GM12878 (cell line): ENCODE results near the gene RSPH9. TPM values are rescaled to one million over a fixed set of nuclear protein-coding genes. Genes with fewer than 3 reads are reported as not detected.

Experiments
- ATAC-seq: fragments of 200-7000 bp; cut with Tn5 transposase; 3 replicates; pipeline ENCODE4 v1.9.1; 2020; ENCODE audit warnings: mild to moderate bottlenecking, moderate library complexity
- BruUV-seq: library from RNA; stranded (reverse); fragments of 400-500 nt; replicated peaks from 2 replicates; lab custom pipeline; 2021; lab: Mats Ljungman, UMichigan
- CTCF ChIA-PET: fragments of 300-600 bp; sonication (Branson Sonifier 250); formaldehyde crosslinking; extraction: SDS; loops from one replicate; lab custom pipeline; 2021; ENCODE audit warnings: inconsistent platforms; lab: Yijun Ruan, JAX
- POLR2A ChIA-PET: fragments of 350-600 bp; formaldehyde crosslinking; extraction: SDS; loops from one replicate; lab custom pipeline; 2021; ENCODE audit warnings: inconsistent platforms; lab: Charles Lee
- RAD21 ChIA-PET: fragments of 300-600 bp; sonication (Branson Sonifier 250); formaldehyde crosslinking; loops from one replicate; lab custom pipeline; 2023; ENCODE audit warnings: antibody characterized with exemption; ENCODE audit not compliant: unreplicated experiment; lab: Charles Lee
- SMC1A ChIA-PET: fragments of 300-600 bp; sonication (Branson Sonifier 250); formaldehyde crosslinking; loops from one replicate; lab custom pipeline; 2023; ENCODE audit not compliant: unreplicated experiment, uncharacterized antibody; lab: Charles Lee
- DNase-seq: peaks from one replicate; pipeline ENCODE4 v3.0.0-alpha.2; 2011; ENCODE audit warnings: low read depth, low spot score
- FAIRE-seq: peaks from 3 replicates; lab custom pipeline; 2011; peaks lifted over from hg19 to GRCh38; lab: Jason Lieb, UNC
- H2AFZ ChIP-seq: 2 replicates; pipeline ENCODE4 v1.6.0; 2011; ENCODE audit warnings: low read depth, low read length, control low read depth; ENCODE audit not compliant: control insufficient read depth
- H3K27ac ChIP-seq: 2 replicates; pipeline ENCODE4 v1.5.1; 2011; ENCODE audit warnings: control low read depth; ENCODE audit not compliant: control insufficient read depth, insufficient read depth
- H3K27me3 ChIP-seq, 2 experiments: replicated peaks in 1 of 2; 2 replicates each; pipeline versions ENCODE4 v1.6.0 to v1.6.1; 2011; ENCODE audit warnings: low read length in 1 of 2; ENCODE audit not compliant: control insufficient read depth in 2 of 2, insufficient read depth in 2 of 2
- H3K36me3 ChIP-seq, 2 experiments: 2 replicates each; pipeline ENCODE4 v1.5.1; 2011; ENCODE audit warnings: low read length in 1 of 2; ENCODE audit not compliant: control insufficient read depth in 2 of 2, insufficient read depth in 2 of 2
- H3K4me1 ChIP-seq: 2 replicates; pipeline ENCODE4 v1.6.1; 2011; ENCODE audit warnings: mild to moderate bottlenecking, low read length, moderate library complexity, mixed read lengths; ENCODE audit not compliant: control insufficient read depth, insufficient read depth
- H3K4me2 ChIP-seq: 2 replicates; pipeline ENCODE4 v1.6.0; 2011; ENCODE audit warnings: control low read depth; ENCODE audit not compliant: control insufficient read depth, insufficient read depth
- H3K4me3 ChIP-seq: fragments of 200-600 bp; sonication (generic); 2 replicates; pipeline ENCODE4 v1.5.1; 2016
- H3K79me2 ChIP-seq: 2 replicates; pipeline ENCODE4 v1.6.0; 2011; ENCODE audit warnings: low read length; ENCODE audit not compliant: control insufficient read depth, insufficient read depth
- H3K9ac ChIP-seq: 2 replicates; pipeline ENCODE4 v1.8.0; 2011; ENCODE audit warnings: low read length, control low read depth, mixed read lengths; ENCODE audit not compliant: control insufficient read depth, insufficient read depth
- H3K9me3 ChIP-seq: replicated peaks from 3 replicates; pipeline ENCODE4 v1.5.1; 2011; ENCODE audit warnings: mild to moderate bottlenecking, low read length; ENCODE audit not compliant: control insufficient read depth, insufficient read depth
- H4K20me1 ChIP-seq: 2 replicates; pipeline ENCODE4 v1.6.0; 2011; ENCODE audit not compliant: control insufficient read depth, insufficient read depth
- TCF3 ChIP-seq: IDR thresholded peaks from 2 replicates; pipeline ENCODE4 v1.6.1; 2012; ENCODE audit warnings: low read depth, mild to moderate bottlenecking, low read length, borderline replicate concordance; ENCODE audit not compliant: insufficient read depth
- ZBTB11 ChIP-seq: fragments of 450-650 bp; formaldehyde crosslinking; IDR thresholded peaks from 2 replicates; pipeline ENCODE4 v1.5.0; 2022; ENCODE audit warnings: mild to moderate bottlenecking, missing genetic modification characterization
- WGBS: methylation state at CpG from one replicate; pipeline ENCODE4 v1.1.6; 2016; ENCODE audit warnings: low lambda C conversion rate; ENCODE audit not compliant: insufficient replicate concordance, insufficient coverage; ENCODE audit errors: missing lambda C conversion rate; 5-methylcytosine and 5-hydroxymethylcytosine counted together
- in situ Hi-C: fragments of 300-500 bp; cut with MboI; formaldehyde crosslinking; loops from 9 replicates; pipeline ENCODE4 v1.14.3; 2018; ENCODE audit warnings: mixed read lengths
- intact Hi-C: fragments of 100-400 bp; cut with micrococcal nuclease; formaldehyde crosslinking; loops from one replicate; pipeline ENCODE4 v1.14.2; 2022; ENCODE audit not compliant: unreplicated experiment
- polyA plus RNA-seq, 11 experiments: library from polyadenylated mRNA; depleted of rRNA in 4 of 11; unstranded in 6 of 11; stranded (reverse) in 5 of 11; fragments of >200 nt; fragmentation: Nextera tagmentation in 4 of 11; fragmentation: Illumina TruSeq in 1 of 11; extraction: Ambion mirVana in 4 of 11; extraction: Trizol in 1 of 11; gene quantifications; 1 replicate in 1 of 11; 2 replicates in 10 of 11; pipeline versions ENCODE4 v1.2.1 to v1.2.3, GENCODE V29; 2011 to 2016; ENCODE audit warnings: inconsistent platforms in 2 of 11, missing spikeins in 2 of 11, low read depth in 1 of 11
- total RNA-seq, 4 experiments: library from RNA; depleted of rRNA in 3 of 4; stranded (reverse); fragments of >200 nt in 3 of 4; fragmentation: Illumina TruSeq in 1 of 4; extraction: Trizol in 1 of 4; gene quantifications; 2 replicates each; pipeline versions ENCODE4 v1.2.1 to v1.2.3, GENCODE V29; 2013 to 2021

Gene RSPH9
- total and polyA plus RNA-seq, 10 of the 15 experiments (the other 5 are each of a cell fraction or from before 2014, with no cell fraction given), result 0.26 to 0.63 (median 0.36) TPM; not detected in 6

GRCh38 chr6:43610431-43610830 is 34.4 kb upstream of the RSPH9 start:
- no peak overlapping the region for H3K4me3 ChIP-seq
- H3K27ac ChIP-seq, result no peak overlapping the region
- ChIA-PET POLR2A (interaction anchor here (0.5 to 0.7 kb wide), 2 partner anchors 103 to 773 kb away, joined by 3 read pairs; no protein-coding TSS in a partner anchor), RAD21 (interaction anchor here (0.7 kb wide), 2 partner anchors 111 to 1250 kb away, joined by 3 to 4 read pairs; no protein-coding TSS in a partner anchor), SMC1A (interaction anchor here (0.9 to 1.3 kb wide), 4 partner anchors 9 to 216 kb away, joined by 3 to 5 read pairs (median 3); no protein-coding TSS in a partner anchor), CTCF (interaction anchor here (0.7 to 4.7 kb wide), 11 partner anchors 9 to 469 kb away, joined by 3 to 42 read pairs (median 3); no protein-coding TSS in a partner anchor)
- H3K27me3 ChIP-seq, result no peaks in the 10 kb centered on the region
- TF ChIP-seq ZBTB11 (CRISPR knock-in tag) (no peak), TCF3 (no peak)
- WGBS, result 98% methylated on average over 5 of the region's 5 CpGs
- in situ Hi-C loops (no loop called here), intact Hi-C loops (no loop called here)
- no peaks in the 10 kb centered on the region for H3K9me3 ChIP-seq
- H3K4me1 ChIP-seq, result no peaks in the 10 kb centered on the region
- no peak for DNase-seq
- peaks cover 13 to 45% of the 10 kb centered on the region in 2 experiments for H3K36me3 ChIP-seq
- no peaks in the 10 kb centered on the region for H4K20me1 ChIP-seq
- H3K4me2 ChIP-seq, result no peak overlapping the region
- H2AFZ ChIP-seq, result no peak overlapping the region
- no peaks in the 10 kb centered on the region for H3K79me2 ChIP-seq
- FAIRE-seq, result no peak
- H3K9ac ChIP-seq, result no peak overlapping the region
- no peak for ATAC-seq
- no TSS peak for BruUV-seq
